Daoy (cell line): ENCODE data around the gene ZFPL1. TPM values are rescaled to one million over a fixed set of nuclear protein-coding genes. Genes with fewer than 3 reads are reported as not detected.
A peak's percentile ranks its signal among the peaks of the same experiment; 100 is the strongest.
"Not testable (repeated sequence)": the region's sequence is repeated elsewhere in the genome, so short reads cannot be mapped to it uniquely, and the experiment has no call there.

Experiments
- DNase-seq: peaks from one replicate; pipeline ENCODE4 v3.0.0-alpha.2; 2015; ENCODE audit warnings: low read depth
- total RNA-seq: library from RNA; depleted of rRNA; stranded (reverse); fragments of >200 nt; shearing (Covaris generic); gene quantifications from 2 replicates; pipeline ENCODE4 v1.2.3, GENCODE V29; 2014

The ZFPL1 gene
- total RNA-seq, 1 experiment from 2014 or later, result 36.6 TPM

- no peak for DNase-seq
These were observed 29.8 kb downstream of the ZFPL1 start for GRCh38 chr11:65113839-65114238.

GRCh38 chr11:65114538-65115171 lies 30.6 kb downstream of the ZFPL1 start:
- DNase-seq, result no peak

- no peak for DNase-seq
These were observed 31.5 kb downstream of the ZFPL1 start for GRCh38 chr11:65115361-65116082.

DNA sequence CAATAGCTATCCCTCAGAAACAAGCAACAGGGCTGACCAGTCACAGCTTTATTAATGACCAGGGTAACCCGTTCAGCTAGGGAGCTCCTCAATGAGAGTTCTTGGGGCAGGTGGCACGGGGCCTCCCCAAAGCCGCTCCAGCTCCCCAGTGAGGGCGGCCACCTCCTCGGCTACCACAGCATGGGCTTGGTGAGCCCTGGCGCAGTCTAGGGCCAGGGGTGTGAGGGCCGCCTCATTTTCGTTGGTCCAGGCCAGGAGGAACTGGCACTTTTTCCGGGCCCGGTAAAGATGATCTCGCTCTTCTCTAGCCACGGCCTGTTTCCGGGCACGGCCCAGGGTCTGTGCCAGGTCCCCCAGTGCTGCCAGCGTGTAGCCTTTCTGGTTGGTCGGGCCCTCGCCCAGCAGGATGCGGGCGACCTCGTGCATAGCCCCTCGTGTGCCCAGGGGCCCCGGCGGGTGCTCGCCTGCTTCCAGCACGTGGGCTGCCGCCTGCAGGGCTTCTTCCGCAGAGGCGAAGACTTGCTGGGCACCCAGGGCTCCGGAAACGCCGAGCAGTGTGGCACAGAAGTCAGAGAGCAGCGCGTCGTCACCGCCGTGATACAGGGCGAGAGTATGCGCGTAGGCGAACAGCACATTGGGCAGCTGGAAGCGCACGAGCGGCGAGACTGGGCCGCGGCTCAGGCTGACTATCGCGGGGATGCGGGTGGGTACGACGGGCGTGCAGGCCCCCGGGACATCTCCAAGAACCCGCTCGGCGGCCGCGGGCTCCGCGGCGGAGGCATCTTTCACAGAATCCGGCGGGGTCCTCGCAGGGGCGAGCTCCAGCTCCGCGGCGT lies 32.6 kb downstream of the ZFPL1 start:
- DNase-seq, result peak; percentile 67

GRCh38 chr11:65117206-65118096 lies 33.4 kb downstream of the ZFPL1 start, which contains the start of gene ZNHIT2:
Gene ZNHIT2, minus strand, starts transcription at chr11:65117701. Its CDS starts 48 bp downstream, at chr11:65117653.
- peak; percentile 98 for DNase-seq

DNA sequence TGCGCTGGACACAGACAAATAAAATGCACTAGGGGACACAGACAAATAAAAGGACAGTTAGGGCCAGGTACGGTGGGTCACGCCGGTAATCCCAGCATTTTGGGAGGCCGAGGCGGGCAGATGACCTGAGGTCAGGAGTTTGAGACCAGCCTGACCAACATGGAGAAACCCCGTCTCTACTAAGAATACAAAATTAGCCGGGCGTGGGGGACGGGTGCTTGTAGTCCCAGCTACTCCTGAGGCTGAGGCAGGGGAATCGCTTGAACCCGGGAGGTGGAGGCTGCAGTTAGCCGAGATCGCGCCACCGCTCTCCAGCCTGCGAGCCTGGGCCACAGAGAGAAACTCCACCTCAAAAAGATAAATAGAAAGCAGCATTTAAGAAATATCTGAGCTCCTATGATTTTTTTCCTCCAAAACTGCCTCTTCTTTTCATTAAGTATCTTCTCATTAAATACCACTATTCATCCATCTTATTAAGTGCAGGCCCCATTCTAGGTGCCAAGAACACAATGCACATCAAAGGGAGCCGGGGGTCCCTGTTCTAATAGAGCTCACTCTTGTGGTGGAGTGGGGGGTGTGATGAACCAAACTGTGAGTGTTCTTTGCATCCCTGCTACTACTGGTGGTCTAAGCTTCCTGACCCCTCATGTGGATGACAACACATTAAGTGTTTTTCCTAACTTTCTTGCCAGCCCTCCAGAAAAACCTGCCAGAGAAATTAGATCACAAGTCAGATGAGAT lies 34.2 kb downstream of the ZFPL1 start:
- no peak for DNase-seq

GRCh38 chr11:65118891-65119669 lies 35.1 kb downstream of the ZFPL1 start:
- DNase-seq, result not testable (repeated sequence)

- no peak for DNase-seq
These were observed 35.6 kb downstream of the ZFPL1 start for GRCh38 chr11:65119670-65119995.

GRCh38 chr11:65120831-65121230 lies 36.8 kb downstream of the ZFPL1 start:
- DNase-seq, result no peak

DNA sequence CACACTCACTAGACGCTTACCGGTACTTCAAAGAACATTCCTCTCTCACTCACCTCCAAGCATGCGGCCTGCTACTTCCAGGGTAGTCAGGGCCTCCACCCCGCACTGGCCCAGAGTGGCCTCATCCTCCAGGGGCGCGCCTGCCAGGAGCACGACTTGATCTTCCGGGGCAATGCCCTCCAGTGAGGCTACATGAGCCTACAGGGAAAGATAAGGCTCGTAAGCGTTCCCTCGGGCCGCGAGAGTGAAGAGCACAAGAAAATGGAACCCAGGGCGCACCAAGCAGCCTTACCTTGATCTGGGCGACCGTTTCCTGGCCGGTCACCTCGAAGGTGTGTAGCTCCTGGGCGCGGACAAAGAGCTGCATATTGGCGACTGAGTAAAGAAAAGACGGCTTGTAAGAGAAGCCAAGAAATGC lies 37.4 kb downstream of the ZFPL1 start:
- DNase-seq, result no peak

GRCh38 chr11:65121865-65122696 lies 38.1 kb downstream of the ZFPL1 start, which contains the start of the genes FAU and MRPL49:
Gene FAU, minus strand, starts transcription at chr11:65122134. Its CDS starts 321 bp downstream, at chr11:65121813.
Gene MRPL49, plus strand, starts transcription at chr11:65122321. Its CDS starts 26 bp downstream, at chr11:65122347.
- peak; percentile 99 for DNase-seq

- DNase-seq, result no peak
These were observed 40.6 kb downstream of the ZFPL1 start for GRCh38 chr11:65124480-65125196.

DNA sequence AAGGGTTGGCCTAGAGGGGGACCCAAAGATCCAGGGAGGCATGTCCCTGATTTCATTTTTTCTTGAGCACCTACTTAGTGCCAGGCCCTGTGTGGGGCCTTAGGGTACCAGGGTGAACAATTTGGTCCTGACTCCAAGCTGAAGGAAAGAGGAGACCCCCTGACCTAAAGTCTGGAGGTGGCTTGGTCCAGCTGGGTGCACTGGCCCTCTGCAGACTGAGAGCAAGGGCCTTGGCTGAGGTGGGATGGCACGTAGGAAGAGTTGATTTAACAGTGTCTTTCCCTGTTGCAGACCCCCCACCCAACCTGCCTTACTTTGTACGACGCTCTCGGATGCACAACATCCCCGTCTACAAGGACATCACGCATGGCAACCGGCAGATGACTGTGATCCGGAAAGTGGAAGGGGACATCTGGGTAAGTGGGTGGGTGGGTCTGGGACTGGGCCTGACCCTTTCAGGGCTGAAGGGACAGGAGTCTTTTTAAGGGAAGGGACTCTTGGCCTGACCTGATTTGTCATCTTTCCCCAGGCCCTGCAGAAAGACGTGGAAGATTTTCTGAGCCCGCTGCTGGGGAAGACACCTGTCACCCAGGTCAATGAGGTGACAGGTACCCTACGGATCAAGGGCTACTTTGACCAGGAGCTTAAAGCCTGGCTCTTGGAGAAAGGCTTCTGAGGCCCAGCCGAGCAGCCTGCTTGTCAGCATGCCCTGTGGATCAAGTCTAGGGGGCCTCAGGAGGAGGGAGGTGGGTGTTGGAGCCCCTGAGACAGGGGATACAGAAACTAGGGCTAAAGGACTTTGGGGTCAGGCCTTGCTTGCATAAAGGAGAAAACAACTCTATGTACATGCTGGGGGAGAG lies 41.4 kb downstream of the ZFPL1 start:
- DNase-seq, result no peak

GRCh38 chr11:65126624-65127274 lies 42.7 kb downstream of the ZFPL1 start:
- DNase-seq, result no peak

DNA sequence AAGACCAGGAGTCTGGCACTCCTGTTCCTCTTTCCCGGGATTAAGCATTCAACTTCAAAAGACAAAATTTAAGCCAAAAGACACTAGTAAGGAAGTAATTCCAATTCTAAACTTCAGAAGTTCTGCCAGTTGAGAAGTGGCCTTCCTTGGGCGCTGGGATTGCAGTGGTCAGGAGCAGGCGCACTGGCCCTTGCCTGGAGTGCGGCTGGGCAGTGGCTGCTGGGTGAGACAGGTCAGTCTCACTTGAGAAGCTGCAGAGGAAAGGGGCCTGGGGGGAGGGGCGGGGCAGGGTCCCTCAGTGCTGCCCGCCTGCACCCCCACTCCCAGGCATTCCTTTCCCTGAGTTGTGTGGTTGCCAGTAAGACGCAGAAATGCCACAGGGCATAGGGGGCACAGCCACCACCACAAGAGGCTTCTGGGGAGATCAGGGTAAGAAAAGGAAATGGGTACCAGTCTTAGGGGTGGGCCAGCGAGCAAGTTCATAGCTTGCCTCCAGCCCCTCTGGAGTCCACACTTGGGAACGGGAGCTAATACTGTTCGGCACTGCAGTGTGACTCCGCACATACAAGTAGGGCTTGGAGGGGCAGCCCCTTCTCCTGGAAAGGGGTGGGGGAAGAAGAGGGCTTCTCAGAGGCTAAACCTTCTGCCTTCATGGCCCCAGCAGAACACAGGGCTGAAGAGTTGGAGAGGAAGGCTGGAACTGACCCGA lies 43.6 kb downstream of the ZFPL1 start:
- no peak for DNase-seq
